Measurements from ENCODE around the gene TSPAN31.

DNA sequence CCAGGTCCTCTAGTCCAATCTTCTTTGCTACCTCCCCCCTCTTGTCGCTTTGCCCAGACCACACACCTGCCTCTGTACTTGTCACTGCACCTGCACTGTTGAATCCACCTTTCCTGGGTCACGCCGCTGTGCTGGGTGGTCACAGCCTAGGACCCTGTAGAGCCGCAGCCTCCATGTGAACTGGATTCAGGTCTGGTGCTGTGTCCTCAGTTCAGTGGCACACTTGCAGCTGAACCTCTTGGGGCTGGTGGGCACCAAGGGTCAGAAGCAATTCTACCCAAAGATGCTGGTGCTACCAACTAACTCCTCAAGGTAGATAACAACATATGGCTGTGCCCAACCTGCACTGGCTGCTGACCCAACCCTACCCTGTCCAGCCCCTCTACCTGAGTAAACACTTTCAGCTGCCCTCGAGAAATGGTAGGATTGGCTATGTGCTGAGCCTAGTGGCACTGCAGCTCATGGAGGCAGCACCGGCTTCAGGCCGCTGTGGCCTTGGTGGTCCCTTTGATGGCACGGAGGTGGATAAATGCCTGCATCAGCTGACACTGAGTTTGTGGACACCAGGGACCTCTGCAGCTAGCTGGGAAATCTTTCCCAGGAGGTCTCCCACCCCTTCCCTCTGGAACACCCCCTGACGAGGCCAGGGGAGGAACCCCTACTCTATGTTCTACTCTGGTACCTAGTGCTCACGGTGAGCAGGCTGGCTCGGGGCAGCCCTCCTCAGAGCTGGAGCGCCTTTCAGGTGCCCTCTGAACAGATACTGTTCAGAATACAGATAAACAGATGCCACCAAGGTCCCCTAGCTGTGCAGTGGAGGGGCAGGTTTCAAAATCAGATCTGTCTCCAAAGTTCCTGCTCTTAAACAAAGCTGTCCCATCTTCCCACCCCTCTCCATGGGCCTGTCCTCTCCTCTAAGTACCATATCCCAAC is 20.6 kb upstream of the TSPAN31 start:
- TF ChIP-seq, protein P1, sequence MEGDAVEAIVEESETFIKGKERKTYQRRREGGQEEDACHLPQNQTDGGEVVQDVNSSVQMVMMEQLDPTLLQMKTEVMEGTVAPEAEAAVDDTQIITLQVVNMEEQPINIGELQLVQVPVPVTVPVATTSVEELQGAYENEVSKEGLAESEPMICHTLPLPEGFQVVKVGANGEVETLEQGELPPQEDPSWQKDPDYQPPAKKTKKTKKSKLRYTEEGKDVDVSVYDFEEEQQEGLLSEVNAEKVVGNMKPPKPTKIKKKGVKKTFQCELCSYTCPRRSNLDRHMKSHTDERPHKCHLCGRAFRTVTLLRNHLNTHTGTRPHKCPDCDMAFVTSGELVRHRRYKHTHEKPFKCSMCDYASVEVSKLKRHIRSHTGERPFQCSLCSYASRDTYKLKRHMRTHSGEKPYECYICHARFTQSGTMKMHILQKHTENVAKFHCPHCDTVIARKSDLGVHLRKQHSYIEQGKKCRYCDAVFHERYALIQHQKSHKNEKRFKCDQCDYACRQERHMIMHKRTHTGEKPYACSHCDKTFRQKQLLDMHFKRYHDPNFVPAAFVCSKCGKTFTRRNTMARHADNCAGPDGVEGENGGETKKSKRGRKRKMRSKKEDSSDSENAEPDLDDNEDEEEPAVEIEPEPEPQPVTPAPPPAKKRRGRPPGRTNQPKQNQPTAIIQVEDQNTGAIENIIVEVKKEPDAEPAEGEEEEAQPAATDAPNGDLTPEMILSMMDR (IDR thresholded peaks at IDR 0.05; ENCODE audit: control extremely low read depth in 1 of 3, insufficient read depth in 1 of 3, low read depth in 1 of 3, low read length in 3 of 3) = no peak
- TF ChIP-seq FOSL1 (IDR thresholded peaks at IDR 0.05; ENCODE audit: insufficient read depth, low read depth, low read length) = no peak
- TF ChIP-seq SRF (IDR thresholded peaks at IDR 0.05; ENCODE audit: low read depth, low read length) = no peak
- no peak for TF ChIP-seq BCL11A (IDR thresholded peaks at IDR 0.05; ENCODE audit: low read depth in 2 of 2, low read length in 2 of 2)
- TF ChIP-seq JUN (IDR thresholded peaks at IDR 0.05; ENCODE audit: low read depth, low read length) = no peak
- no peak for TF ChIP-seq EP300 (IDR thresholded peaks at IDR 0.05; ENCODE audit: borderline replicate concordance in 1 of 2, low read depth in 2 of 2, low read length in 2 of 2)
- no peak for TF ChIP-seq POLR2A (IDR thresholded peaks at IDR 0.05; ENCODE audit: control extremely low read depth in 1 of 2, low read depth in 2 of 2, low read length in 2 of 2)
- TF ChIP-seq POLR2AphosphoS5 (IDR thresholded peaks at IDR 0.05; ENCODE audit: low read depth, low read length) = no peak
- TF ChIP-seq KDM1A (IDR thresholded peaks at IDR 0.05; ENCODE audit: borderline replicate concordance, low read length) = no peak
- no peak for TF ChIP-seq SIRT6 (IDR thresholded peaks at IDR 0.05; ENCODE audit: low read length)

Data from H1 (cell line).